HG03558 (cell line): ENCODE data around the gene KDM4B.
"Not testable (repeated sequence)": the region's sequence is repeated elsewhere in the genome, so short reads cannot be mapped to it uniquely, and the experiment has no call there.

Experiments used
- ATAC-seq: cut with Tn5 transposase; IDR thresholded peaks from one replicate; pipeline ENCODE4 v1.9.1; 2021; ENCODE audit warnings: moderate number of reproducible peaks; ENCODE audit not compliant: unreplicated experiment; ENCODE audit errors: extremely low read depth

The KDM4B gene

DNA sequence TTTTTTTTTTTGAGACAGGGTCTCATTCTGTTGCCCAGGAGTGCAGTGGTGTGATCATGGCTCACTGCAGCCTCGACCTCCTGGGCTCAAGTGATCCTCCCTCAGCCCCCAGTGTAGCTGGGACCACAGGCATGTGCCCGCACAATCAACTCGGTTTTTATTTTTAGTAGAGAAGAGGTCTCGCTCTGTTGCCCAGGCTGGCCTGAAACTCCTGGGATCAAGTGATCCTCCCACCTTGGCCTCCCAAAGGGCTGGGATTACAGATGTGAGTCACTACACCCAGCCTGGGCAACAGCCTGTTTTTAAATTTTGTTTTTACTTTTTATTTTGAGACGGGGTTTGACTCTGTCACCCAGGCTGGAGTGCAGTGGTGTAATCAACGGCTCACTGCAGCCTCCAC is 2.3 kb upstream of the KDM4B start:
- no peak for ATAC-seq

DNA sequence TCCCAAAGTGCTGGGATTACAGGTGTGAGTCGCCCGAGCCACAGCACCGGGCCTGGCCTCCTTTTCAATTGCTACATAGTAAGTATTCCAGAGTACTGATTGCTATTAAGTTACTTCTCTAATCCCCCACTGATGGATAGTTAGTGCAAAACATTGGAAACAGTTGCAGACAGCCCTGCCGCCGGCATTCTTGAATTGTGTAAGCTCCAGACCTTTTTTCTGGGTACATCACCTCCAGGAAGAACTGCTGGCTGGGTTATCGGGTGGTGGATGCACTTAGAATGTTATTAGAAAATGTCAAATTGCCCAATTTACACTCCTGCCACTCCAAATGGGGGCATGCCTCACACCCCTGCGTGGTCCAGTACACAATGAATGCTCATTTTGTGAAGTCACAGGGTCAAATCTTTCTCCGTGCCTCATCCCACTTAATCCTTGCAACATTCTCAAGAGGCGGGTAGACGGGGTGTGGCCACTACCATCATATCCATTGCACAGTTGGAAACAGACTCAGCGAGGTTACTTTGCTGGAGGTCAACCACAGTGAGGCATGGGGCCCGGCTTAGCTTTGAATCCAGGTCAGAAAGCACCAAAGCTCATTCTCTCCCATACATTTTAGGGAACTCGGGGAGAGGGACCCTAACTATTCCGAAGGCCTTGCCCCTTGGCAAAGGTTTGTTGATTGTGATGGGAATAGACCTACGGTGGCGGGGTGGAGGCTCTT is 1.0 kb upstream of the KDM4B start:
- no peak for ATAC-seq

DNA sequence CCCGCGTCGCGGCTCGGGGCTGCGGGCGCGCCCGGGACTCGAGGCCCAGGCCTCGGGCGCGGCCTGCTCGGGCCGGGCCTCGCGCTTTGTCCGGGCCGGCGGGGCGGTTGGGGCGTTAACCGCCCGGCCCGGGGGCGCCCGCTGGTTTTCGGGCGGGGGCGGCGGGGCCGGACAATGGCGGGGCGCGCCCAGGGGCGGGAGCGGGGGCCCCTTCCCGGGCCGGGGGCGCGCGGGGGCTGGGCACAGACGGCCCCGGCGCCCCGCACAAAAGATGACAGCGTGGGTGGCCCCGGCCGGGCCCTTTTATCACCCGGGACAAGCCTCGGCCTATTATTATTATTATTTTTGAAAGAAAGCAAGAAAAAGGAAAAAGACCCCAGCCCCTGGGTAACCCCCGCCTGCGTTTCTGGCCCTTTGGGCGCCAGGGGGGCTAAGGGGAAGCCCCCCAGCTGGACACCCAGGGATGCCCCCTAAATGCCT is 419 bp downstream of the KDM4B start:
- ATAC-seq, result no peak

DNA sequence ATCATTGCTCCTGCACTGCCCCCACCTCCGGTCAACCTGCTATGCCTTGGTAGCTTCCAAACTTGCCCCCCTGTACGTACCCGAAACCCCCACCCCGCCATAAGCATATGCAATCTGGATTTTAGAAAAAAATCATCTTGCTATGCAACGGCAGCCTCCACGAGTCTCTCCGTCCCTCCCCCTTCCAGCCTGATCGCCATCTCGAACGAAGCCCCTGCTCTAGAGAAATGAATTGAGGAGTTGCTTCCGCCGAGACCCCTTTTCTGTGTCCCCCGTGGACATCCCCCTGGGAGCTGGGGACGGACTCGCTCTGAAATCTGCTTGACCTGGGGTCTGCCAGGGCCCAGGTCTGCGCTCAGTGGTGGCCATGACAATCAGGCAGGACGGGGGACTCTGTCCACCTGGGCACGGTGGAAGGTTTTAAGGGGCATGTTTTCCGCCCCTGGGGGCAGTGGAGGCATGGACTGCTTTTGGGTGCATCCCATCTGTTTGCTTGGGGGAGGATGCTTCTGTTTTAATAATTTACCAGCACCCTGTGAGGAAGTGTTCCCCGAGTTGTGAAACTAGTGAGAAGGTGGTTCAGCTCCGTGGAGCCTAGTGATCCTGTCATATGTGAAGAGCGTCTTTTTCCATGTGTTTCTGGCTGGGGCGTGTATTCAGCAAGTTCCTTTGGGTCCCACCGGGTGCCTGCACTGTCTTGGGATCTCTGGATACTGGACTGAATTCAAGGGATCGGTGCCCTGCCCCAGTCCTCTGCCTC is 1.0 kb downstream of the KDM4B start:
- ATAC-seq, result no peak

DNA sequence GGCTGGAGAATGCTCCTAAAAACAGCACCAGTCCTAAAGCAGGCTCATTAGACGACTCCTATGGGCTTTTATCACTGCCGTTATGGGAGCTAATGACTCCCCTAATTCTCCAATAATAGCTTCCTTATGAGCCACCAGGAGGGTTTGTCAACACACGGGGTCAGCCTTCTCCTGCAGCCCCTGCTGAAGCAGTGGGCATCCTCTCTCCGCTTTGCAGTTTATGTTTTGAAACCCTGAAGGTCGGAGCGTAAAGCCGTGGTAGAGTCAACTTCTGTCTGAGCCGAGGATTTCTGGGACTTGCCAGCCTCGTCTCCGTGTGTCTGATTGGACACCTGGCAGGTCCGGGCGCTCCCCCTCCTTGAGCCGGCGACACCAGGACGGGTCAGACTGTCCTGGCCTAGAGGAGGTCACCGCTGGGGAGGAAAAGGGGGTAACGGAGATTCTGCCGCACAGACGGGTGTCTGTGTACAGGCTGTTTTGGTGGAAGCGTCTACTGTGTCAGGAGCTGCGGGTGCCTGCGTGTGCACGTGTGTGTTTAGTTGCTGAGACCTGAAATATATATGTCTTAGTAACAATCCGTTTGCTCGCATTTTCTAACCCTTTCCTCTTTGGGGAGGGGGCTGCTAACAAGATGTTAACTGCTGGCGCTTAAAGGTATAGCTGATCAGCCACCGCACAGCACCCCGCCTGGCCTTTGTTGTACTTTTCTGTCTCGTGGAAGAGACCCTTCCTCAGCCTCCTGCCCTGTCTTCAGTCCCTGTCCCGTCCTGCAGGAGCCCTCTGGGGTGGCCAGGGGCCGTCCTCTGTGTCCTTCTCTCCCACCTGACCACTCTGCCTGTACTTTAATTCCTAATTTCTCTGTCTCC is 1.9 kb downstream of the KDM4B start:
- ATAC-seq, result no peak

DNA sequence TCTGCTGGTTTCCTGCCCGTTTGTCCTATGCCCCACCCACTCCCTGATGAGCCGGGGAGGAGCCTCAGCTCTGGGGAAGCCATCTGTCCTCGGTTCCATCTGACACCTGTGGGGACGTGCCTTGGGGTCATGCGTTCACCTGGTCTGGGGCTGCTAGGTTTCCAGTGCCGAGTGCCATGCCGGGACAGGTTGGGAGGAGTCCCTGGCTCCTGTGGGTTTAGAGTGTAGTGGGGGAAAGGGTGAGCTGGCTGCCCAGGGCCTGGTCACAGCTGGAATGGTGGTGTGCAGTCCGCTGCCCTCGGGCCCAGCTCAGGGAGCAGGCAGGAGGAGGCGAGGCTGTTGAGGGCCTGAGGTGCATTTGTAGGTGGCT is 2.5 kb downstream of the KDM4B start:
- ATAC-seq, result no peak

DNA sequence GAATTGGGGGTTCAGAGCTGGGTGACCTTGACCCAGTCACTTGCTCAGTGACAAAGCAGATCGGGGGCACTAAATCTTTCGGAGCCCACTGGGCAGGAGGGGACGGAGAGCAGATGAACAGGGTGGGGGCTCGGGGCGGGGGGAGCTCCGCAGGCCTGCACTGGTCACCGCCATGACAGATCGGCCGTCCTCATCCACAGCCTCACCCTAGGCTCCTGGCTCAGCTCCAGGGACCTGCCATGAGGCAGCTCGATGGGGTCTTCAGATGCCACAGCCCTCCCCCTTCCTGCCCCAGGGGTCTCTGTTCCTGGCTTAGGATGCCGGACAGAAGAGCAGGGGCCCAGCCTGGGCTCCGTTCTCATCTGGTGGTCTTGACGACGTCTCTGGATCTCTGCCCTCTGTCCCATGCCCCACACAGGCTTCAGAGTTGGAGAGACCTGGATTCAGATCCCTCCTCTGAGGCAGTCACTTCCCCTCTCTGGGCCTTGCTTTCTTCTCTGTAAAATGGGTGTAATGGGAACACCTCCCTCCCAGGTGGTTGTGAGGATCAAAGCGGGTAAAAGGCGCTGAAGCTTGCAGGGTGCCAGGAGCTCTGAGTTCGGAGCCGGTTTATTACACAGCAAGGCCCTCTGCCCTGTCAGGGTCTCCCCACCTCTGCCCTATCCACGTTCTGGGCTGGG is 3.0 kb downstream of the KDM4B start:
- ATAC-seq, result no peak

DNA sequence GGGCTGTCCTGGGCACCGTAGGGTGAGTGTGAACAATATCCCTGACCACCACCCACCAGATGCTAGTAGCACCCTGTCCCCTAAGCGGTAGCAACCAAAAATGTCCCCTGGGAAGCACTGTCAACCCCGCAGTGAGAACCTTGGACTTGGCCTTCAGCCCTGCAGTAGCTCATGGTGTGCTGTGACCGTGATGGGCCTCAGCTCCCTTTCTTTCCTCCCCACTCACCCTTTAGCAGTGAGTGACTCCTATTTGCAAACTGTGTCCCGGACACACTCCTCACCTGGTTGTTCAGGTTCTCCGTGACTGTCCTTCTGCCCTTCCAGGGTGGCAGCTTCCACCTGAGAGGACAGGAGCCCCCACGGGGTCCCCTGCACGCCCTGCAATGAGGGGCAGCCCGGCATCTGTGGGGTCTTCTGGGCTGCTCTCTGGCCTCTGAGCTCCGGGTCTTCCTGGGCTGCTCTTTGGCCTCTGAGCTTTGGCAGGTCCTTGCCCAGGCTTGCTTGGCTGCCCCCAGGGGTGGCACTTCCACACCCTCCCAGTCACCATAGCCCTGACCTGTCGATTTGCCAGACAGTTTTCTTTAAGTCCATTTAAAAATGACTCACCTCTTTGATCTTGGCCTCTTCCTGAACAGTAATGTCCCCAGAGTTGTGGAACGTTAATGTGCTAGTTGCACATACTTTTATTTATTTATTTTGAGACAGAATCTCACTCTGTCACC is 3.8 kb downstream of the KDM4B start:
- ATAC-seq, result no peak

DNA sequence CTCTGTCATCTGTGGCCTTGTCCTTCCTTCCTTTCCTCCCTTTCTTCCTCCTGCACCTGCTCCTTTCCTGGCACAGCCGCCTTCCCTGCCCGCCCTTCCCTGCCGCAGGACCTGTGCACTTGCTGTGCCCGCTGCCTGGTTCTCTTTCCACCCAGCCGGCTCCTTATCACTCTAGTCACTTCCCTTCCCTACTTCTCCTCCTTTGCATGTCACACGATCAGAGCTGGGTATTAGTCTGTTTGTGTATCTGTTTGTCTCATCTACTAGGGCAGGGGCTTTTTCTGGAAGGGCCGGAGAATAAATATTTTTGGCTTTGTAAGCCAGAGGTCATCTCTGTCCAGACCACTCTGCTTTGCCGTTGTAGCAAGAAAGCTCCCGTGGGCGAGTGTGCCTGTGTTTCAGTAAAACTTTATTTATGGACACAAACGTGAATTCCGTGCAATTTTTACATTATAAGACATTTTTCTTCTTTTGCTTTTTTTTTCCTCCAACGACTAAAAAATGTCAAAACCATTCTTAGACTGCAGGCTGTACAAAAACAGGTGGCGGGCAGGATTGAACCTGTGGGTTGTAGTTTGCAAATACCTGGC is 6.1 kb downstream of the KDM4B start:
- ATAC-seq, result no peak

DNA sequence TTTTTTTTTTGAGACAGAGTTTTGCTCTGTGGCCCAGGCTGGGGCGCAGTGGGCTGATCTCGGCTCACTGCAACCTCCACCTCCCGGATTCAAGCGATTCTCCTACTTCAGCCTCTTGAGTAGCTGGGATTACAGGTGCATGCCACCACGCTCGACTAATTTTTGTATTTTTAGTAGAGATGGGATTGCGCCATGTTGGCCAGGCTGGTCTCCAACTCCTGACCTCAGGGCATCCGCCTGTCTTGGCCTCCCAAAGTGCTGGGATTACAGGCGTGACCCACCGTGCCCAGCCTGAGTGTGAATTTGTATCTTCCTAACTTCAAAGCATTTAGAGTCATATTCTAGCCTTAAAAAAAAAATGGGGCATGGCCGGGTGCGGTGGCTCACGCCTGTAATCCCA is 6.7 kb downstream of the KDM4B start:
- not testable (repeated sequence) for ATAC-seq

DNA sequence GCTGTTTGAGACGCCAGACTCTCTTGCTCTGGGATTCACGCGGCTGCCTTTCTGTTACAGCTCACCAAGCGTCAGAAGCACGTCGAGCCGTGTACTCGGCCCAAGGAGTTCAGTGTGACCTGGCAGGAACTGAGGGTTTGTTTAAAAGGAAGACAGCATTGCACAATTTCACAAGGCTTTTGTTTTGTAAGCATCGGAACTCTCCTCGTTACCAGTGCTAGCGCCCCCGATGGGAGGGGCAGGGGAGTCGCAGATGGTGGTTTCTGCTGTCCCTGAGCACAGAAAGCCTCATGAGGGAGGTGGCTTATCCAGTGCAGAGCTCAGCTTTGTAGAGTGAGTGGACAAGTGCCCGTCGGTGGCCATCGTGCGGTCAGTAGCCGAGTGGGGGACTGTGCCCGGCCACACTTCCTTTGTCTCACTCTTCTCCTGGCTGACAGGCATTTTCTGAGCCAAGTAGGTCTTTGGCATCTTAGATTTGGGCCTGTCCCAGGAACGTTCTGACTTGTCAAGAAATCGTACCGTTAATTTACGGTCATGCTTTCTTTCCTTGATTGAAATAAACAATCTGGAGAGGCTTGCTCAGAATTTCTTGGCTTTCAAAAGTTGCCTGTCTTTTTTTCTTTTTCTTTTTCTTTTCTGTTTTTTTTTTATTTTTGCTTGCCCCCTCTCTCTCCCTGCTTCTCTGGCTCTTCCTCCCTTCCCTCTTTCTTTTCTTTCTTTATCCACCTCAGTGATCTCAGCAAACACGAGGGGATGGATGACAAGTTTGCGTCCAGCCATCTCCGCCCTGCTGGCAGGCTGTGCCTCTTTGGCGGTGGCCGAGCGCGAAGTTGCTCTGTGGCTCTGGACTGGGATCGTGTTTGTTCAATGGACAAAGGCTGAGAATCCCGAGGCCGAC is 7.7 kb downstream of the KDM4B start:
- ATAC-seq, result no peak

DNA sequence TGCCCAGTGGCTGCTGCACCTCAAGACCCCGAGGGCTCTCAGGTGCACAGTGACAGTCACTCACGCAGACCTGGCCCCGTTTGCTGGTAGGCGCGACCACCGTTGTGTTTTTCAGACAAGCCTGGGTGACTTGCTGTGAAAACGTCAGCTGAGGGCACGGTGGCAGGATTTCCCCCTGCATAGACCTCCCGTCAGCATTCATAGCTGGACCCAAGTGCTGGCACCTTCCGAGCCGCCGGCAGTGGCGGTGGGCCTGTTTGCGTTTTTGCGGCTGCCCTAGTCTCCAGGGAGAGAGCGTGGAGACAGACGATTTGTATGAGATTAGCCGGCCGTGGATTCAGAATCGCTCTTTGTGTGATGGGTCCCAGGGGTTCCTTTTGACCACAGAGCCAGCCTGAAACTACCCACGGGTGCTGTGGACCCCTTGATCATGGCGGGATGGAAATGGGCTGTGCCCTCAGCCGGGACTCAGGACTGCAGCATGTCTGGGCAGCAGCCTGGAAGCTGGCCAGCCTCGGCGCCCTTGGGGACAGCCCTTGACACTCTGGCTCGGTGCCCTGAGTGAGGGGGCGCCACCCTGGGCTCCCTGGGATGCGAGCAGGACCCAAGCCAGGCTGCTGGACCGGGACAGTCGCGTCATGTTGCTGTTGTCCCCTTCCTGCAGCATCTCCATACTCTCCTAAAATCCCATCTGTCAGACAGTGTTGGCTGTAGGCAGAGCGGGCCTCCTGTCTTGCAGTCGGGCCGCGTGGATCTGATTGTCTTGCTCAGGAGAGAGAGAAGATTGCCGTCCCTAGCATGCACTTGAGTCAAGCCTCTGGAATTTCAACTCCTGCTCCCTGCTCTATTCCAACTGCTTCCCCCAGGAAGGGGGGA is 8.6 kb downstream of the KDM4B start:
- ATAC-seq, result no peak

DNA sequence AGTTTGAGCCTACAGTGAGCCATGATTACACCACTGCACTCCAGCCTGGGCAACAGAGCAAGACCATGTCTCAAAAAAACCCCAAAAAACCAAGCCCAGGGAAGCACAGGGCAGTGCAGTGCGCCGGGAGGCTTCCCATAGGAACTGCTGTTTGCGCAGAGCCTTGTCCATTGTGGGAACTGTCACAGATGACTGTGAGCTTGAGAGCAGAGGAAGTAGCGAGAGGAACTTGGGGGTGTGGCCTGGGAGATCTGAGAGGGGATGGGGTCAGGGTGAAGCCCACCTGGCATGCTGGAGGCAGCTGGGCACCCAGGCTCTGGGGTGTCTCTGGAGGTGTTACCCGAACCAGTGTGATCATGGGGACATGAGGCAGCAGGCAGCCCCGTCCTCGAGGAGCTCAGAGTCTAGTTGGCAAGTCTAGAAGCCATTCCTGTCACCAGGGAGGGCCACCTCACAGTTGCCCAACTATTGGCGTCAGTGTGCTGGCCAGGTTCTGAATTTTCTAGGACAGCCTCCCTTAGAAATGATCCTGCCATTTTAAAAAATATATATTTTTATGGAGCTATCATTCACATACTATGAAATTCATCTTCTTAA is 10.4 kb downstream of the KDM4B start:
- ATAC-seq, result no peak

DNA sequence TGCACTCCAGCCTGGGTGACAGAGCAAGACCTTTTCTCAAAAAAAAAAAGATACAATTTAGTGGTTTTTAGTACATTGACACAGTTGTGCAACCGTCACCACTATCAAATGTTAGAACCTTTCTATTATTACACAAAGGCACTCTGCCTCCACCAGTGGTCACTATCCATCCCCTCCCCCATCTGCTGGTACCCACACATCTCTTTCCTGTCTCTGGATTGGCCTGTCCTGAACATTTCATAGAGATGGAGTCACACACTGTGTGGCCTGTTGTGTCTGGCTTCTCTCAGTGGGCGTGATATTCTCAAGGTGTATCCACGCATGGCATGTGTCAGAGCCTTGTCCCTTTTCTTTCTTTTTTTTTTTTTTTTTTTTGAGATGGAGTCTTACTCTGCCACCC is 11.2 kb downstream of the KDM4B start:
- no peak for ATAC-seq

DNA sequence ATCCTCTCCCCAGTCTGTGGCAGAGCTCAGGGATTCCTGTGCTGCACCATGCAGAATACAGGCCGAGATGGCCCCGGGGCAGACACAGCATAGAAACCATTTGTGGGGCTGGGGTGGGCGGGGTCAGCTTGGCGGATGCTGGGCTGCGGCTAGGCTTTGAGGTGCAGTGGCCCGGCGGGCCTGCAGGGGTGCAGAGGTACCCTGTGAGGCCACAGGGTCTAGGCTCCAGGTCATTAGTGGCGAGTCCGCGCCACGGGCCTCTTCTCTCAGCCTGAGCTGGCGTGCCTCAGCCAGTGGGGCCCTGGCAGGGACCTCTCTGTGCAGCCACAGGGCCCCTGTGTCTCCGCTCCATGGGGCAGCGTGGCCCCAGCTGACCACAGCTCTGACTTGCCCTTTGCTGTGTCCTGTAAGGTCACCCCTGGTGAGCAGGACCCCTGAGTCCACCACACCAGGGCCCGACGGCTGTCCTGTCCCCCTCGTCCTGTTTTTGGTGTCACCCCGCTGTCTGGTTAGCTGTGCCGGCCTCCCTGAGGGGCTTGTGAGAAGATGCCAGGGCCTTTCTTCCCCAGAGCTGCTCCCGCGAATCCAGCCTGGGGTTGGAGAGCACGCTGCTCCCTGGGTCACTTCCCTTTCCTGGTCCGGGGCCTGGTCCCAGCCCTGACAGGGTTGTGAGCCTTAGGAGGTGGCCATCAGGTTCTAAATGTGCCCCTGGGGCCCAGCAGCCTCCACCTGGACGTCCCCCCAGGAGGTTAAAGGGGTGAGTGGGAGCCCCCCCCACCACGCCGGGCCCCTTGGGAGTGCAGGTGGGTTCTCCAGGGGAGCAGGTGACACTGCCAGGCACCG is 12.1 kb downstream of the KDM4B start:
- no peak for ATAC-seq

DNA sequence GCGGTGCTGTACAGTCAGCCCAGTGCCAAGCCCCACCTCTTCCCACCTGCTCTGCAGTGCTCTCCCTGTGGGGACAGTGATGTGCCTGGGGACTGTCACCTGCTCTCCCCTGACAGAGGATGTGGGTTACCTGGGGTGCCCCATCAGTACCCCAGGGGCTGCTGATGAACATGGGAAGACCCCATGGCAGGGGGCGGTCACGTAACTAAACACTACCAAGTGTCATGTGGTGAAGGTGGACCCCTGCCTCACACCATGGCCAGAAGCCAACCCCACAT is 12.7 kb downstream of the KDM4B start:
- ATAC-seq, result no peak
